Caco-2 (cell line): Measurements from ENCODE around the gene LMTK2. TPM values are rescaled to one million over a fixed set of nuclear protein-coding genes. Genes with fewer than 3 reads are reported as not detected.

Experiments
- BruUV-seq: library from RNA; stranded (reverse); fragments of 400-500 nt; replicated peaks from 2 replicates; lab custom pipeline; 2021; lab: Mats Ljungman, UMichigan
- CTCF ChIA-PET: fragments of 300-600 bp; sonication (Branson Sonifier 250); formaldehyde crosslinking; loops from one replicate; lab custom pipeline; 2022; ENCODE audit warnings: antibody characterized with exemption; lab: Charles Lee
- POLR2A ChIA-PET: fragments of 300-600 bp; sonication (Branson Sonifier 250); formaldehyde crosslinking; loops from one replicate; lab custom pipeline; 2022; ENCODE audit warnings: antibody characterized with exemption; lab: Charles Lee
- DNase-seq, 2 experiments: peaks; one replicate each; pipeline versions ENCODE4 v3.0.0 to v3.0.0-alpha.2; 2020 to 2022
- H3K27me3 ChIP-seq: replicated peaks from 2 replicates; pipeline ENCODE4 v1.6.0; 2011; ENCODE audit warnings: low read length; ENCODE audit not compliant: control insufficient read depth, insufficient read depth
- H3K36me3 ChIP-seq: 2 replicates; pipeline ENCODE4 v1.5.1; 2011; ENCODE audit warnings: low read length; ENCODE audit not compliant: control insufficient read depth, insufficient read depth
- H3K4me1 ChIP-seq: fragments of 250-450 bp; sonication (Bioruptor Pico); 2 replicates; pipeline ENCODE4 v1.5.1; 2020; ENCODE audit warnings: mild to moderate bottlenecking
- H3K4me3 ChIP-seq: 2 replicates; pipeline ENCODE4 v1.5.1; 2011; ENCODE audit warnings: low read depth, mild to moderate bottlenecking, control low read depth, low read length
- H3K9me3 ChIP-seq: fragments of 250-450 bp; sonication (Bioruptor Pico); 2 replicates; pipeline ENCODE4 v1.5.1; 2020; ENCODE audit warnings: mild to moderate bottlenecking, moderate library complexity
- H3K27ac Mint-ChIP-seq: one replicate; pipeline ENCODE4 v1.8.0; 2022; ENCODE audit warnings: mixed read lengths; ENCODE audit not compliant: unreplicated experiment
- H3K27me3 Mint-ChIP-seq: one replicate; pipeline ENCODE4 v1.8.0; 2022; ENCODE audit warnings: mixed read lengths; ENCODE audit not compliant: insufficient read depth, unreplicated experiment
- H3K36me3 Mint-ChIP-seq: one replicate; pipeline ENCODE4 v1.8.0; 2022; ENCODE audit warnings: mild to moderate bottlenecking, mixed read lengths; ENCODE audit not compliant: insufficient read depth, unreplicated experiment
- H3K4me1 Mint-ChIP-seq: one replicate; pipeline ENCODE4 v1.8.0; 2022; ENCODE audit warnings: low read depth, mixed read lengths; ENCODE audit not compliant: unreplicated experiment
- H3K4me3 Mint-ChIP-seq: one replicate; pipeline ENCODE4 v1.8.0; 2022; ENCODE audit warnings: mild to moderate bottlenecking, moderate library complexity, mixed read lengths; ENCODE audit not compliant: unreplicated experiment
- H3K9me3 Mint-ChIP-seq: one replicate; pipeline ENCODE4 v1.8.0; 2022; ENCODE audit warnings: mixed read lengths; ENCODE audit not compliant: unreplicated experiment
- CTCF ChIP-seq, 2 experiments: fragments of 200-600 bp in 1 of 2; IDR thresholded peaks; 1 replicate in 1 of 2; 2 replicates in 1 of 2; pipeline versions ENCODE4 v1.5.1 to v1.8.0; 2011 to 2022; ENCODE audit warnings: antibody characterized with exemption in 1 of 2, control low read depth in 1 of 2, inconsistent platforms in 1 of 2, low read depth in 1 of 2, low read length in 1 of 2, mild to moderate bottlenecking in 1 of 2, moderate library complexity in 1 of 2; ENCODE audit not compliant: insufficient read depth in 1 of 2, severe bottlenecking in 1 of 2, unreplicated experiment in 1 of 2
- intact Hi-C: fragments of 100-400 bp; cut with micrococcal nuclease; formaldehyde crosslinking; loops from one replicate; pipeline ENCODE4 v1.10.0; 2022; ENCODE audit not compliant: unreplicated experiment
- total RNA-seq: library from RNA; stranded (reverse); gene quantifications from 2 replicates; pipeline ENCODE4 v1.2.3, GENCODE V29; 2022

Gene LMTK2
- total RNA-seq, 1 experiment from 2014 or later = 21.9 TPM

GRCh38 chr7:98238976-98239375 is 132.3 kb downstream of the LMTK2 start:
- Histone ChIP-seq H3K36me3 (no peaks in the 10 kb centered on the region), H3K27me3 (no peaks in the 10 kb centered on the region), H3K9me3 (no peaks in the 10 kb centered on the region), H3K4me1 (no peaks in the 10 kb centered on the region), H3K4me3 (no peak overlapping the region)
- DNase-seq = no peak
- Mint-ChIP-seq H3K36me3 (no peaks in the 10 kb centered on the region), H3K4me1 (no peaks in the 10 kb centered on the region), H3K27ac (no peak overlapping the region), H3K4me3 (no peak overlapping the region), H3K9me3 (no peaks in the 10 kb centered on the region), H3K27me3 (no peaks in the 10 kb centered on the region)
- intact Hi-C loops = no loop called here
- ChIA-PET POLR2A (no interaction called here), CTCF (no interaction called here)
- no peak for TF ChIP-seq CTCF (IDR thresholded peaks at IDR 0.05; ENCODE audit: insufficient read depth in 1 of 2, low read depth in 1 of 2, low read length in 1 of 2, severe bottlenecking in 1 of 2, unreplicated experiment in 1 of 2)
- BruUV-seq = no TSS peak

GRCh38 chr7:98240961-98241673 is 134.5 kb downstream of the LMTK2 start:
- peak; percentile 74 to 78 for TF ChIP-seq CTCF (IDR thresholded peaks at IDR 0.05; ENCODE audit: insufficient read depth in 1 of 2, low read depth in 1 of 2, low read length in 1 of 2, severe bottlenecking in 1 of 2, unreplicated experiment in 1 of 2)
- H3K9me3 Mint-ChIP-seq = no peaks in the 10 kb centered on the region
- ChIA-PET CTCF (no interaction called here), POLR2A (no interaction called here)
- DNase-seq = peak in 1 of 2 experiments; percentile 70
- no TSS peak for BruUV-seq
- no peaks in the 10 kb centered on the region for H3K4me1 Mint-ChIP-seq
- intact Hi-C loops = loop anchor here (5.0 kb wide), 1 partner anchor 219 kb away; no protein-coding TSS in a partner anchor
- Histone ChIP-seq H3K4me1 (no peaks in the 10 kb centered on the region), H3K27me3 (no peaks in the 10 kb centered on the region), H3K9me3 (no peaks in the 10 kb centered on the region), H3K4me3 (no peak overlapping the region), H3K36me3 (no peaks in the 10 kb centered on the region)
- no peaks in the 10 kb centered on the region for H3K36me3 Mint-ChIP-seq
- H3K27me3 Mint-ChIP-seq = no peaks in the 10 kb centered on the region
- H3K4me3 Mint-ChIP-seq = no peak overlapping the region
- H3K27ac Mint-ChIP-seq = peak overlapping the region; percentile 63

- Mint-ChIP-seq H3K9me3 (no peaks in the 10 kb centered on the region), H3K4me3 (no peak overlapping the region), H3K27ac (peak overlapping the region; percentile 63), H3K27me3 (no peaks in the 10 kb centered on the region), H3K36me3 (no peaks in the 10 kb centered on the region), H3K4me1 (no peaks in the 10 kb centered on the region)
- intact Hi-C loops = loop anchor here (5.0 kb wide), 1 partner anchor 219 kb away; no protein-coding TSS in a partner anchor
- Histone ChIP-seq H3K9me3 (no peaks in the 10 kb centered on the region), H3K27me3 (no peaks in the 10 kb centered on the region), H3K4me3 (no peak overlapping the region), H3K36me3 (no peaks in the 10 kb centered on the region), H3K4me1 (no peaks in the 10 kb centered on the region)
- CTCF ChIA-PET = no interaction called here
- POLR2A ChIA-PET = no interaction called here
- BruUV-seq = no TSS peak
- TF ChIP-seq CTCF (IDR thresholded peaks at IDR 0.05; ENCODE audit: insufficient read depth in 1 of 2, low read depth in 1 of 2, low read length in 1 of 2, severe bottlenecking in 1 of 2, unreplicated experiment in 1 of 2) = no peak
- no peak for DNase-seq
Measured at GRCh38 chr7:98241674-98242241, 135.1 kb downstream of the LMTK2 start.
